Measurements from ENCODE around the gene ERGIC1. TPM values are rescaled to one million over a fixed set of nuclear protein-coding genes. Genes with fewer than 3 reads are reported as not detected.

Gene ERGIC1
- total and polyA plus RNA-seq, 2 of the 13 experiments (the other 11 are each of a cell fraction or from before 2014, with no cell fraction given), result 78.5 to 184 TPM

DNA sequence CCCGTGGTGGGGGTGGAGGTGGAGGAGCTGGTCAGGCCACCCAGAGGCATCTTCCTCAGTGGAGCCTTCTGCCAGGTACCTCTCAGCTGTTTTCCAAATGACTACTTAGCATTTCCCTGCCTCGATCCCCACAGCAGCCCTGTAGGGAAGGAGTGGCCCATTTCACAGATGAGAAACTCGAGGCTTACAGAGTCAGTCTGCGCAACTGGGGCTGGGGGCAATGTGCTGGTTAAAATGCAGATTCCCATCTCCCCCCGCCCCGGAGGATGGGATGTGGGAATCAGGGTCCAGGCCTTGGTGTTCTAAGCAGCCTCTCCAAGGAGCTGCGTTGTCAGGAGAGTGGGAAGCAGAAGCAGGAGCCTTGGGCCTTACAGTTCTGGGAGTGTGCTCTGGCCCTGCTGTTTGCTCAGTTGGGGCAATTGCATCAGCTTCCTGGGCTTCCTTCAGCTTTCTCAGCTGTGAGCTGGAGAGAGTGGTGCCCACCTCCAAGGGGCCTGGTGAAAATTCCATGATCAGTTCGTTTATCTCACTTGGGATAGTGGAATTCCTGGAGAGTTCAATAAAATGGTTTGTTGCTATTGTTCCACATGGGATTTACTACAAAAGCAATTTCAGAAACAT is 19.4 kb downstream of the ERGIC1 start (continued):
- TF ChIP-seq, protein P1, sequence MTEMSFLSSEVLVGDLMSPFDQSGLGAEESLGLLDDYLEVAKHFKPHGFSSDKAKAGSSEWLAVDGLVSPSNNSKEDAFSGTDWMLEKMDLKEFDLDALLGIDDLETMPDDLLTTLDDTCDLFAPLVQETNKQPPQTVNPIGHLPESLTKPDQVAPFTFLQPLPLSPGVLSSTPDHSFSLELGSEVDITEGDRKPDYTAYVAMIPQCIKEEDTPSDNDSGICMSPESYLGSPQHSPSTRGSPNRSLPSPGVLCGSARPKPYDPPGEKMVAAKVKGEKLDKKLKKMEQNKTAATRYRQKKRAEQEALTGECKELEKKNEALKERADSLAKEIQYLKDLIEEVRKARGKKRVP (CRISPR knock-in tag; IDR thresholded peaks at IDR 0.05), result peak in 1 of 2 experiments; percentile 97; a peak in 2 of 4 replicates
- TF ChIP-seq NR1H2 (CRISPR knock-in tag; IDR thresholded peaks at IDR 0.05; ENCODE audit: borderline replicate concordance, low read depth), result no peak
- TF ChIP-seq, protein P2, sequence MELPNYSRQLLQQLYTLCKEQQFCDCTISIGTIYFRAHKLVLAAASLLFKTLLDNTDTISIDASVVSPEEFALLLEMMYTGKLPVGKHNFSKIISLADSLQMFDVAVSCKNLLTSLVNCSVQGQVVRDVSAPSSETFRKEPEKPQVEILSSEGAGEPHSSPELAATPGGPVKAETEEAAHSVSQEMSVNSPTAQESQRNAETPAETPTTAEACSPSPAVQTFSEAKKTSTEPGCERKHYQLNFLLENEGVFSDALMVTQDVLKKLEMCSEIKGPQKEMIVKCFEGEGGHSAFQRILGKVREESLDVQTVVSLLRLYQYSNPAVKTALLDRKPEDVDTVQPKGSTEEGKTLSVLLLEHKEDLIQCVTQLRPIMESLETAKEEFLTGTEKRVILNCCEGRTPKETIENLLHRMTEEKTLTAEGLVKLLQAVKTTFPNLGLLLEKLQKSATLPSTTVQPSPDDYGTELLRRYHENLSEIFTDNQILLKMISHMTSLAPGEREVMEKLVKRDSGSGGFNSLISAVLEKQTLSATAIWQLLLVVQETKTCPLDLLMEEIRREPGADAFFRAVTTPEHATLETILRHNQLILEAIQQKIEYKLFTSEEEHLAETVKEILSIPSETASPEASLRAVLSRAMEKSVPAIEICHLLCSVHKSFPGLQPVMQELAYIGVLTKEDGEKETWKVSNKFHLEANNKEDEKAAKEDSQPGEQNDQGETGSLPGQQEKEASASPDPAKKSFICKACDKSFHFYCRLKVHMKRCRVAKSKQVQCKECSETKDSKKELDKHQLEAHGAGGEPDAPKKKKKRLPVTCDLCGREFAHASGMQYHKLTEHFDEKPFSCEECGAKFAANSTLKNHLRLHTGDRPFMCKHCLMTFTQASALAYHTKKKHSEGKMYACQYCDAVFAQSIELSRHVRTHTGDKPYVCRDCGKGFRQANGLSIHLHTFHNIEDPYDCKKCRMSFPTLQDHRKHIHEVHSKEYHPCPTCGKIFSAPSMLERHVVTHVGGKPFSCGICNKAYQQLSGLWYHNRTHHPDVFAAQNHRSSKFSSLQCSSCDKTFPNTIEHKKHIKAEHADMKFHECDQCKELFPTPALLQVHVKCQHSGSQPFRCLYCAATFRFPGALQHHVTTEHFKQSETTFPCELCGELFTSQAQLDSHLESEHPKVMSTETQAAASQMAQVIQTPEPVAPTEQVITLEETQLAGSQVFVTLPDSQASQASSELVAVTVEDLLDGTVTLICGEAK (IDR thresholded peaks at IDR 0.05), result no peak
- TF ChIP-seq, protein P2 (CRISPR knock-in tag; IDR thresholded peaks at IDR 0.05), result 0 out of 2 replicates have a peak, but pooled peaks have one; percentile 34
- TF ChIP-seq, protein P3, sequence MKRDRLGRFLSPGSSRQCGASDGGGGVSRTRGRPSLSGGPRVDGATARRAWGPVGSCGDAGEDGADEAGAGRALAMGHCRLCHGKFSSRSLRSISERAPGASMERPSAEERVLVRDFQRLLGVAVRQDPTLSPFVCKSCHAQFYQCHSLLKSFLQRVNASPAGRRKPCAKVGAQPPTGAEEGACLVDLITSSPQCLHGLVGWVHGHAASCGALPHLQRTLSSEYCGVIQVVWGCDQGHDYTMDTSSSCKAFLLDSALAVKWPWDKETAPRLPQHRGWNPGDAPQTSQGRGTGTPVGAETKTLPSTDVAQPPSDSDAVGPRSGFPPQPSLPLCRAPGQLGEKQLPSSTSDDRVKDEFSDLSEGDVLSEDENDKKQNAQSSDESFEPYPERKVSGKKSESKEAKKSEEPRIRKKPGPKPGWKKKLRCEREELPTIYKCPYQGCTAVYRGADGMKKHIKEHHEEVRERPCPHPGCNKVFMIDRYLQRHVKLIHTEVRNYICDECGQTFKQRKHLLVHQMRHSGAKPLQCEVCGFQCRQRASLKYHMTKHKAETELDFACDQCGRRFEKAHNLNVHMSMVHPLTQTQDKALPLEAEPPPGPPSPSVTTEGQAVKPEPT (CRISPR knock-in tag; IDR thresholded peaks at IDR 0.05; ENCODE audit: low read depth), result no peak
- TF ChIP-seq CEBPG (CRISPR knock-in tag; IDR thresholded peaks at IDR 0.05), result peak; percentile 90
- TF ChIP-seq ZNF563 (CRISPR knock-in tag; IDR thresholded peaks at IDR 0.05), result 0 out of 2 replicates have a peak, but pooled peaks have one; percentile 46
- TF ChIP-seq FOXA1 (IDR thresholded peaks at IDR 0.05), result no peak
- TF ChIP-seq FOXA1 (CRISPR knock-in tag; IDR thresholded peaks at IDR 0.05), result peak; percentile 46
- no peak for TF ChIP-seq NFYB (CRISPR knock-in tag; IDR thresholded peaks at IDR 0.05)
- TF ChIP-seq SRSF9 (IDR thresholded peaks at IDR 0.05; ENCODE audit: borderline replicate concordance, insufficient read depth, low read depth, low read length, poor library complexity, severe bottlenecking), result no peak
- TF ChIP-seq, protein P4, sequence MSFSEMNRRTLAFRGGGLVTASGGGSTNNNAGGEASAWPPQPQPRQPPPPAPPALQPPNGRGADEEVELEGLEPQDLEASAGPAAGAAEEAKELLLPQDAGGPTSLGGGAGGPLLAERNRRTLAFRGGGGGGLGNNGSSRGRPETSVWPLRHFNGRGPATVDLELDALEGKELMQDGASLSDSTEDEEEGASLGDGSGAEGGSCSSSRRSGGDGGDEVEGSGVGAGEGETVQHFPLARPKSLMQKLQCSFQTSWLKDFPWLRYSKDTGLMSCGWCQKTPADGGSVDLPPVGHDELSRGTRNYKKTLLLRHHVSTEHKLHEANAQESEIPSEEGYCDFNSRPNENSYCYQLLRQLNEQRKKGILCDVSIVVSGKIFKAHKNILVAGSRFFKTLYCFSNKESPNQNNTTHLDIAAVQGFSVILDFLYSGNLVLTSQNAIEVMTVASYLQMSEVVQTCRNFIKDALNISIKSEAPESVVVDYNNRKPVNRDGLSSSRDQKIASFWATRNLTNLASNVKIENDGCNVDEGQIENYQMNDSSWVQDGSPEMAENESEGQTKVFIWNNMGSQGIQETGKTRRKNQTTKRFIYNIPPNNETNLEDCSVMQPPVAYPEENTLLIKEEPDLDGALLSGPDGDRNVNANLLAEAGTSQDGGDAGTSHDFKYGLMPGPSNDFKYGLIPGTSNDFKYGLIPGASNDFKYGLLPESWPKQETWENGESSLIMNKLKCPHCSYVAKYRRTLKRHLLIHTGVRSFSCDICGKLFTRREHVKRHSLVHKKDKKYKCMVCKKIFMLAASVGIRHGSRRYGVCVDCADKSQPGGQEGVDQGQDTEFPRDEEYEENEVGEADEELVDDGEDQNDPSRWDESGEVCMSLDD (CRISPR knock-in tag; IDR thresholded peaks at IDR 0.05; ENCODE audit: borderline replicate concordance), result no peak
